NOMO-1 treated with dmso at 0.1 percent for 144 hours (cell line): ENCODE results near the gene ENDOU.
A peak's percentile ranks its signal among the peaks of the same experiment; 100 is the strongest.

Source experiments
- DNase-seq: peaks from one replicate; lab custom pipeline; 2025; ENCODE audit not compliant: unreplicated experiment; lab: John Stamatoyannopoulos, UW

Gene ENDOU

GRCh38 chr12:47757840-47758583 lies 32.7 kb upstream of the ENDOU start:
- DNase-seq = no peak

GRCh38 chr12:47757364-47757839 lies 32.1 kb upstream of the ENDOU start:
- DNase-seq = no peak

GRCh38 chr12:47755655-47756562 lies 30.6 kb upstream of the ENDOU start:
- no peak for DNase-seq

- DNase-seq = no peak
Measured at GRCh38 chr12:47754881-47755280, 29.6 kb upstream of the ENDOU start.

GRCh38 chr12:47754126-47754525 lies 28.8 kb upstream of the ENDOU start:
- no peak for DNase-seq

- DNase-seq = no peak
Measured at GRCh38 chr12:47753021-47754001, 28.0 kb upstream of the ENDOU start.

GRCh38 chr12:47752552-47752951 lies 27.3 kb upstream of the ENDOU start:
- DNase-seq = no peak

GRCh38 chr12:47752121-47752520 lies 26.8 kb upstream of the ENDOU start:
- no peak for DNase-seq

- no peak for DNase-seq
Measured at GRCh38 chr12:47751561-47751960, 26.3 kb upstream of the ENDOU start.

- no peak for DNase-seq
Measured at GRCh38 chr12:47750916-47751470, 25.7 kb upstream of the ENDOU start.

GRCh38 chr12:47750229-47750798 lies 25.0 kb upstream of the ENDOU start:
- peak; percentile 32 for DNase-seq

GRCh38 chr12:47748899-47749298 lies 23.6 kb upstream of the ENDOU start:
- DNase-seq = no peak

- no peak for DNase-seq
Measured at GRCh38 chr12:47748507-47748828, 23.2 kb upstream of the ENDOU start.

GRCh38 chr12:47747596-47748506 lies 22.6 kb upstream of the ENDOU start:
- DNase-seq = no peak

- DNase-seq = no peak
Measured at GRCh38 chr12:47747126-47747525, 21.8 kb upstream of the ENDOU start.

- DNase-seq = no peak
Measured at GRCh38 chr12:47746523-47746922, 21.2 kb upstream of the ENDOU start.

- DNase-seq = no peak
Measured at GRCh38 chr12:47746073-47746472, 20.8 kb upstream of the ENDOU start.

GRCh38 chr12:47745485-47746041 lies 20.3 kb upstream of the ENDOU start:
- no peak for DNase-seq
